ENCODE results near the gene ARHGEF3.
"Not testable (repeated sequence)": the region's sequence is repeated elsewhere in the genome, so short reads cannot be mapped to it uniquely, and the experiment has no call there.

ARHGEF3 gene

GRCh38 chr3:56720849-56721248 lies 80.9 kb downstream of the ARHGEF3 start:
- DNase-seq, result no peak

DNA sequence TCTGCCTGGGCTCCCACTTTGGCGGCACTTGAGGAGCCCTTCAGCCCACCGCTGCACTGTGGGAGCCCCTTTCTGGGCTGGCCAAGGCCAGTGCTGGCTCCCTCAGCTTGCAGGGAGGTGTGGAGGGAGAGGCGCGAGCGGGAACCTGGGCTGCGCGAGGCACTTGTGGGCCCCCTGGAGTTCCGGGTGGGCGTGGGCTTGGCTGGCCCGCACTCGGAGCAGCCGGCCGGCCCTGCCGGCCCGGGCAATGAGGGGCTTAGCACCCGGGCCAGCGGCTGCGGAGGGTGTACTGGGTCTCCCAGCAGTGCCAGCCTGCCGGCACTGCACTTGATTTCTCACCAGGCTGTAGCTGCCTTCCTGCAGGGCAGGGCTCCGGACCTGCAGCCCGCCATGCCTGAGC lies 82.9 kb downstream of the ARHGEF3 start:
- DNase-seq, result not testable (repeated sequence)

DNA sequence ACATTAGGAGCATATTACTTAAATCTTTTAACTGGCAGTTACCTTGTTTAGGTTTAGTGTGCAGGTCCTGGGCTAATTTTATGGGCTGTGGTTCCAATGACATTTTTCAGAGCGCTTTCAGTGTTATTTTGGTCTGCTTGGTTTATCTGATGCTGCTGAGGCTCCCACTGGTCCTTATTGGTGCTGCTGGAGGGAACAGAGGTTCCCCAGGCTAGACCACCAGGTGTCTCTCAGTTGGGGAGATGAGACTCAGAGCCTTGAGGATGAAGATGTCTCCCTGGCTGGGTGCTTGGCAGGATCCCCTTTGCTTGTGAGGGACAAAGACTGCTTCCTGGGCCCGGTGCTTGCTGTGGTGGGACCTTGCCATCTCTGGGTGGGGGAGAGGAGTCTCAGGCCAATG lies 90.4 kb downstream of the ARHGEF3 start:
- DNase-seq, result no peak

DNA sequence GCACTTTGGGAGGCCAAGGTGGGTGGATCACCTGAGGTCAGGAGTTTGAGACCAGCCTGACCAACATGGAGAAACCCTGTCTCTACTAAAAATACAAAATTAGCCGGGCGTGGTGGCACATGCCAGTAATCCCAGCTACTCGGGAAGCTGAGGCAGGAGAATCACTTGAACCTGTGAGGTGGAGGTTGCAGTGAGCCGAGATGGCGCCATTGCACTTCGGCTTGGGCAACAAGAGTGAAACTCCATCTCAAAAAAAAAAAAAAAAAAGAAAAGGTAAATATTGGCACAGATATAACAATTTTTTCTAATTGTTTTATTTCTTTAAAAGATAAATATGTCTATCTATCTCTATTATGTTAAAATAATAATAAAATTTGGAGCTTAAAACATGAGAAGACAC lies 94.3 kb downstream of the ARHGEF3 start:
- peak; percentile 20 for DNase-seq

DNA sequence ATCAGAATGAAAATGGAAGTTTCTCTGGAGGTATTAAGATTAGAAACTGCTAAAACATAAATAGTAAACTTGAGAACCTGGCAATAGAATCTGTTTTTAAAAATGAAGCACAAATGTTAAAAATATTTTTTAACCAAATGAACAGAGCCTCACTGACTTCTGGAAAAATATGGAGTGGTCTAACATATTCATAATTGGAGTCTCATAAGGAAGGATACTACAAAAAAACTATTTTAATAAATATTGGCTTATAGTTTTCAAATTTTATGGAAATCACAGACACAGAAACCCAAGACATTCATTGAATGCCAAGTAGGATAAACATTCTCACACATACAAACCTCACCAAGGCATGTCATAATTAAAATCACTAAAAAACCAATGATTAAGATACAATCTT lies 95.1 kb downstream of the ARHGEF3 start:
- no peak for DNase-seq

DNA sequence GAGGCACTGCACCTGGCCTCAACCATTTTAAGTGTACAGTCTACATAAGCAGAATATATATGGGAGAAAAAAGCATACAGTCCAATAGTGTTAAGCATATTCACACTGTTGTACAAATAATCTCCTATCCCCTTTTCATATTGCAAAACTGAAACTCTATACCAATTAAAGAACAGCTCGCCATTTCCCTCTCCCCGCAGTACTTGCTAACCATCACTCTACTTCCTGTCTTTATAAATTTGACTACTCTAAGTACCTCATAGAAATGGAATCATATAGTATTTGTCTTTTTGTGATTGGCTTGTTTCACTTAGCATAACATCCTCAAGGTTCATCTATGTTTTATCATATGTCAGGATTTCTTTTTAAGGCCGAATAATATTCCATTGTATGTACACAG lies 97.0 kb downstream of the ARHGEF3 start:
- no peak for DNase-seq

DNA sequence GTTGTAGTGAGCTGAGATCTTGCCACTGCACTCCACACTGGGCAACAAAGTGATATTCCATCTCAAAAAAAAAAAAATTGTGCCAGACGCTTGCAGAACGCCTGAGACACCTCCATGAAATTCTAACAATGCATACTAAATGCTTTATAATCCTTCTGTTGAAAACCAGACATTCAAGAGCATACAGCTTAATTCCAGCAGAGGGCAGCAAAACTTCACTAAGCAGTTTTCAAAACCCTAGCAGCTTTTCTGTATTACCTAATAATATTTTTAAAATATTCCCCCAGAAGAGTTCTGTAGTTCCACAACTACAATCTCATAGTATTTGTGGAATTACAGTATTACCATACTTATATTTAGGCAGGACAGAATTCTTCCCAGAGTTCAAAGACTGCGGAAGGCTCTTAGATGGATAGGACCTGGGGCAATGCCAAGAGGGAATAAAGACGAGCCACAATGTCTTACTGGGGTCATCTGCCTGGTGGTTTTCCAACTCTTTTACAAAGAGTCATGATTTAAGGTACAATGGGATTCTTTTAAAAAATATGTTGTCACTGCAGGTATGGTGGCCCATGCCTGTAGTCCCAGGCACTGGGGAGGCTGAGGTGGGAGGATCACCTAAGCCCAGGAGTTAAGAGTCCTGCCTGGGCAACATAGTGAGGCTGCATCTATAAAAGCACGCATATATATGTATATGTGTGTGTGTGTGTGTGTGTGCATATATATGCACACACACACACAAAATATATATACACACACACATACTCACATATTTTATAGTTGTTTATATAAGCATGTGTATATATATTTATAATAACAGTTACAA lies 99.0 kb downstream of the ARHGEF3 start:
- DNase-seq, result peak; percentile 49

DNA sequence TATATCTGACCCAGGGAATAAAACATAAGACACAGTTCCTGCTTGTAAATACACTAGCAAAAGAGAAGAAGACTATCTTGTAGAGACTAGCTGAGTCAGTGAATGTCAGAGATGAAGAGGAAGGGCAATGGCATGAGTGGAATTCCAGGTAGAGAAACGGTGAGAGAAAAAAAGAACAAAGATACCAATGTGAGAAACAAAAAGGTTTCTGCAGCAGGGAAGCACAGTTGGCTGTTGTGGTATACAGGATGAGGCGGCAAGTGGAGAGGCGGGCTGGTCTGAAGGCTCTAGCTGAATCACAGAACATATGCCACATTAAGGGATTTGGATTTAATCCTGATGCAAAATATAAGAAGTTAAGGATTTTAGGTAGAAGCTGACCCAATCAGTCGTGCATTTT lies 101.6 kb downstream of the ARHGEF3 start:
- DNase-seq, result no peak

DNA sequence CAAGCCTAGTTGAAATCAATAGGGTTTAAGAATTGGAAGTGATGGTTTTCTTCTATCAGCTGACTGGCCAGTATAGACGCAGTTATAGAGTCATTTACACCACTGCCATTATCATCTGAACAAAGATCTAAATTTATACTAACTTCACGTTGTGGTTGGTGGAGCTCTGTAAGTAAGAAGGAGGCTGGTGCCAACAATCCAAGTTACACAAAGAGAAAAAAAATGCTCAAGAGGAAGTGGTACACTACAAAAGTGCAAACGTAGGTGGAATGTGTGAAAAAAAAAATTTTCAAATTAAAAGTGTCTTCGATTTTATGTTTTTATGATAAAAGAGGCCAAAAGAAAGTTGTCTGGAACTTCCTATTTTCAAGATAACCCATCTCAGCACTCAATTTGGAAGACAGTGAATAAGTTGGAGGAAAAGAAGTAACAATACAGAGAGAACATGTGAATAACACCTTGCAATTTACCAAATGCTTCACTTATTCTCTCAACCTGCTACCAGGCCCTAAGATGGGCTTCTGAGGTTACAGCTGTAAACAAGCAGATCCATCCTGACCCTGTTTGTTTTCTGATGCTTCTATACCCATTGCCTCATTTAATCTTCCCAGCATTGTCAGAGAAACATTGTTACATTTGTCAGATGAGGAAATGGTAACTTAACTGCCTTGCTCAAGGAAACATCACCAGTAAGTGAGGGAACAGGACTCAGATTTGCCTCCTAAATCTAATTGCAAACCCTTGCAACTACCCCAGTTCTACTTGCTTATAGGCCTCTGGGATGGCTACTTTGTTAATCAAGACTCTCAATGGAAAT lies 106.7 kb downstream of the ARHGEF3 start:
- no peak for DNase-seq

DNA sequence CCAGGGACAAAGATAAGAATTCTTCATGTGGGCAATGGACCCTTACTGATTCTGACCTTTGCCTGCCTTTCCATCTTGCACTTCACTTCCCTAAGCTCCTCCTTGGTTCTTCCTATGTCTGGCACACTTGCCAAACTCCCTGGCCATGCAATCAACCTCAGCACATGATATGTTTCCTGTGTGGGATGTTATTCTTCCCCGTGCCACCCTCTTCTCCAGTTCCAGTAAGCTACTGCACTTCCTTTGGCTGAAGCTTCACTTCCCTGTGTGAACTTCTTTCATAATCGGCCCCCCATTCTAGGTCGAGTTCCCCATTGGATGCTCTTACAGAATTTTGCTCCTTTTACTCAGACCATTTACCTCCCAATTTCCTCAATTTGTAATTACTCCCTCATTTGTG lies 108.0 kb downstream of the ARHGEF3 start:
- peak; percentile 31 for DNase-seq

DNA sequence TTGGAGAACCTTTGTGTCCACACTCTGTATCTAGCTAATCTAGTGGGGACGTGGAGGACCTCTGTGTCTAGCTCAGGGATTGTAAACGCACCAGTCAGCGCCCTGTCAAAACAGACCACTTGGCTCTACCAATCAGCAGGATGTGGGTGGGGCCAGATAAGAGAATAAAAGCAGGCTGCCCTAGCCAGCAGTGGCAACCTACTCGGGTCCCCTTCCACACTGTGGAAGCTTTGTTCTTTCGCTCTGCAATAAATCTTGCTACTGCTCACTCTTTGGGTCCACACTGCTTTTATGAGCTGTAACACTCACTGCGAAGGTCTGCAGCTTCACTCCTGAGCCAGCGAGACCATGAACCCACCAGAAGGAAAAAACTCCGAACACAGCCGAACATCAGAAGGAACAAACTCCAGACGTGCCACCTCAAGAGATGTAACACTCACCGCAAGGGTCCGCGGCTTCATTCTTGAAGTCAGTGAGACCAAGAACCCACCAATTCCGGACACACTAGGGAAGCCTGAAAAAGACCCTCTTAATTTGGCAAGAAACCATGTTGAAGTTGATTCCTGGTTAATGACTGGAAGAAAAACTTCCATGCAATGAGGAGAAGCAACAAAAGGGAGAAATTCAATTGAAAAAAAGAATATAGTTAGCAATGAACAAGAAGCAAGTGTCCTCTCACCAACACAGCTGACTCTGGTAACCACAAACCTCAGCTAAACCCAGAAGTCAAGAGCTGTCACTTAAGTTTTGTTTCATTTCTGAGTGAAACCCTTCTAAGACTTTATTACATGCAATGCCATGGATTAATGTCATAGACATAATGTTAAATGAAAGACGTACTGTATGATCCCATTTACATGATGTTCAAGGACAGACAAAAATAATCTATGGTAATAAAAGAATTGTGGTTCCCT lies 109.0 kb downstream of the ARHGEF3 start:
- DNase-seq, result peak; percentile 39

DNA sequence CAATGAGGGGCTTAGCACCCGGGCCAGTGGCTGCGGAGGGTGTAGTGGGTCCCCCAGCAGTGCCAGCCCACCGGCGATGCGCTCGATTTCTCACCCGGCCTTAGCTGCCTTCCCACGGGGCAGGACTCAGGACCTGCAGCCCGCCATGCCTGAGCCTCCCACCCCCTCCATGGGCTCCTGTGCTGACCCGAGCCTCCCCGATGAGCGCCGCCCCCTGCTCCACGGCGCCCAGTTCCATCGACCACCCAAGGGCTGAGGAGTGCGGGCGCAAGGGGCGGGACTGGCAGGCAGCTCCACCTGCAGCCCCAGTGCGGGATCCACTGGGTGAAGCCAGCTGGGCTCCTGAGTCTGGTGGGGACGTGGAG lies 109.8 kb downstream of the ARHGEF3 start:
- not testable (repeated sequence) for DNase-seq

- DNase-seq, result no peak
These were observed 110.4 kb downstream of the ARHGEF3 start for GRCh38 chr3:56691165-56692000.

DNA sequence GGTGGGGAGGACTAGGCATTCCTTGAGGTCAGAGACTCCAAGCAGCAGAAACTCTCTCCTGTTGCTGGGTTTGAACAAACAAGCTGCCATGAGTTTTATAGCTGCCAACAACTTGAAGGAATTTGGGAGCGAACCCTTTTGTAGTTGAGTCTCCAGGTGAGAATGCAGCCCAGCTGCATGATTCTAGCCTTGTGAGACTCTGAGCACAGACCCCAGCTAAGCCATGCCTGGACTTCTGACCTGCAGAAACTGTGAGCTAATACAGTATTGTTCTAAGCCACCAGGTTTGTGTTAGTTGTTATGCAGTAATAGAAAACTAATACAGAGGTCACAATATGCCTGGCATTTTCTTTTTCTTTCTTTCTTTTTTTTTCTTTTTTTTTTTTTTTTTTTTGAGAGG lies 112.4 kb downstream of the ARHGEF3 start:
- no peak for DNase-seq

- DNase-seq, result no peak
These were observed 113.6 kb downstream of the ARHGEF3 start for GRCh38 chr3:56688191-56688590.

- DNase-seq, result no peak
These were observed 117.7 kb downstream of the ARHGEF3 start for GRCh38 chr3:56684029-56684428.

GRCh38 chr3:56683122-56683817 lies 118.5 kb downstream of the ARHGEF3 start, which contains the start of gene TASOR:
Gene TASOR (minus strand): TSS chr3:56683265. CDS start chr3:56683006, 259 bp downstream.
- peak; percentile 89 for DNase-seq

DNA sequence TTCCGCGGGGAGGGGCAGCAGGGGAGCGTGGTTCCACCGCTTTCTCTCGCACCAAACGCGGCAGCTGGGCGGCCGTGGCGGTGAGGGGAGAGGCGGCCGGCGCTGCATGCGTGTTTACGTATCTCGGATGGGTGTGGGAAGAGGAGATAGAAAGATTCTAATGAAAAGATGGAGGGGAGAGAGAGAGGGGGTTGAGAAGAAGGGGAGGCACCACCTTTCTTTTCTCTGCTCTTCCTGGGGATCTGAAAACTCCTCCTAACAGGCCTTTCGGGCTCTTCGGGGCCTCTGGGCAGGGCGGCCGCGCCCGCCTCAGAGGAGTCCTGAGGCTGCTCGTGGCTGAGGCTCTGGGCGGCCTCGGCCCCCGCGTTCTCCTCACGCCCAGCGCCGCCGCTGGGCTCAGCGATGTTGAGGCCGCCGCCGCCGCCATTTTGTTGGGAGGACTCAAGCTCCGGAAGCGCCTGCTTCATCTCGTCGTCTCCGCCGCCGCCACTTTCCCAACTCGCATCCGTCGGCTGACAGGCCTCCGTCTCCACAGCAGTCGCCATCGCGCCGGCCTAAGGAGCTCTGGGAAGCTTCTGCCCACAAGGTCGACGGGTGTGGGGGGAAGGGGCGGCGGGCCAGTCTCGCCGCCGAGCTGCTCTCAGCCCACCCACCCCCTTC lies 119.2 kb downstream of the ARHGEF3 start:
- peak; percentile 75 for DNase-seq

GRCh38 chr3:56681984-56682461 lies 119.7 kb downstream of the ARHGEF3 start:
- DNase-seq, result no peak

- DNase-seq, result no peak
These were observed 121.6 kb downstream of the ARHGEF3 start for GRCh38 chr3:56680054-56680580.
